K562 (cell line): Measurements from ENCODE around the gene GLTPD2. TPM values are rescaled to one million over a fixed set of nuclear protein-coding genes. Genes with fewer than 3 reads are reported as not detected.
A peak's percentile ranks its signal among the peaks of the same experiment; 100 is the strongest.

Experiments used
- CBFA2T2 ChIP-seq: fragments of 450-650 bp; conservative IDR thresholded peaks from 2 replicates; pipeline ENCODE4 v1.6.1; 2017; ENCODE audit warnings: mild to moderate bottlenecking
- CC2D1A ChIP-seq: fragments of 450-650 bp; IDR thresholded peaks from 2 replicates; pipeline ENCODE4 v1.6.1; 2017; ENCODE audit warnings: mild to moderate bottlenecking
- CTBP1 ChIP-seq: fragments of 450-650 bp; IDR thresholded peaks from 2 replicates; pipeline ENCODE4 v1.6.1; 2016; ENCODE audit warnings: borderline replicate concordance
- DEAF1 ChIP-seq: fragments of 450-650 bp; formaldehyde crosslinking; IDR thresholded peaks from 2 replicates; pipeline ENCODE4 v1.4.0; 2020; ENCODE audit warnings: mild to moderate bottlenecking, moderate library complexity
- EGR1 ChIP-seq: fragments of 450-650 bp; conservative IDR thresholded peaks from 2 replicates; pipeline ENCODE4 v1.6.1; 2017; ENCODE audit warnings: mild to moderate bottlenecking
- KAT2B ChIP-seq: IDR thresholded peaks from one replicate; pipeline ENCODE4 v1.6.1; 2012; ENCODE audit warnings: low read depth, mild to moderate bottlenecking, control low read depth, inconsistent platforms, low read length, moderate library complexity
- MTA1 ChIP-seq: fragments of 450-650 bp; IDR thresholded peaks from 2 replicates; pipeline ENCODE4 v1.6.1; 2017; ENCODE audit warnings: borderline replicate concordance
- MXI1 ChIP-seq: IDR thresholded peaks from 2 replicates; pipeline ENCODE4 v1.6.1; 2011; ENCODE audit warnings: low read depth, mild to moderate bottlenecking, improper control_type of control experiment, low read length
- PHF21A ChIP-seq: fragments of 450-650 bp; IDR thresholded peaks from 2 replicates; pipeline ENCODE4 v1.6.1; 2017; ENCODE audit warnings: low read depth, borderline replicate concordance
- PTBP1 ChIP-seq: fragments of 200-400 bp; formaldehyde crosslinking; IDR thresholded peaks from 2 replicates; pipeline ENCODE4 v1.6.1; 2017; ENCODE audit warnings: low read depth, low read length
- PTRF ChIP-seq: fragments of 450-650 bp; IDR thresholded peaks from 2 replicates; pipeline ENCODE4 v1.6.1; 2016; ENCODE audit warnings: mild to moderate bottlenecking, missing genetic modification characterization, missing compliant biosample characterization
- RCOR1 ChIP-seq, 2 experiments: IDR thresholded peaks; 2 replicates each; pipeline ENCODE4 v1.6.1; 2012; ENCODE audit warnings: low read depth in 2 of 2, low read length in 2 of 2, borderline replicate concordance in 1 of 2, improper control_type of control experiment in 1 of 2
- RNF2 ChIP-seq: sonication (generic); IDR thresholded peaks from 2 replicates; pipeline ENCODE4 v1.6.1; 2016
- SIN3A ChIP-seq, 2 experiments: fragments of 150-350 bp in 1 of 2; IDR thresholded peaks; 2 replicates each; pipeline ENCODE4 v1.6.1; 2011 to 2016; ENCODE audit warnings: borderline replicate concordance in 2 of 2, low read depth in 2 of 2, low read length in 2 of 2, mild to moderate bottlenecking in 2 of 2, moderate library complexity in 2 of 2; ENCODE audit not compliant: control insufficient read depth in 1 of 2
- SRSF9 ChIP-seq: fragments of 200-400 bp; formaldehyde crosslinking; IDR thresholded peaks from 2 replicates; pipeline ENCODE4 v1.6.1; 2017; ENCODE audit warnings: low read depth, low read length, borderline replicate concordance
- TAF9B ChIP-seq: fragments of 450-650 bp; IDR thresholded peaks from 2 replicates; pipeline ENCODE4 v1.6.1; 2018; ENCODE audit warnings: mild to moderate bottlenecking; ENCODE audit not compliant: partially characterized antibody
- TBP ChIP-seq: optimal IDR thresholded peaks from 2 replicates; pipeline ENCODE3; 2011; ENCODE audit warnings: low read depth, low read length, improper control_type of control experiment
- U2AF1 ChIP-seq: fragments of 200-400 bp; formaldehyde crosslinking; optimal IDR thresholded peaks from 2 replicates; pipeline ENCODE3; 2017; ENCODE audit warnings: mild to moderate bottlenecking, low read depth, low read length, moderate library complexity
- YBX1 ChIP-seq: fragments of 450-650 bp; IDR thresholded peaks from 2 replicates; pipeline ENCODE4 v1.7.1; 2016; ENCODE audit warnings: mild to moderate bottlenecking
- ZNF174 ChIP-seq: fragments of 250-450 bp; sonication (Bioruptor Pico); IDR thresholded peaks from 2 replicates; pipeline ENCODE4 v1.4.0; 2020; ENCODE audit warnings: mild to moderate bottlenecking
- ZNF395 ChIP-seq: fragments of 200-800 bp; sonication (Bioruptor generic); IDR thresholded peaks from 2 replicates; pipeline ENCODE4 v1.6.1; 2017; ENCODE audit warnings: missing genetic modification characterization, missing compliant biosample characterization
- ZNF445 ChIP-seq: fragments of 250-450 bp; sonication (Bioruptor Pico); IDR thresholded peaks from 2 replicates; pipeline ENCODE4 v1.4.0; 2020; ENCODE audit warnings: low read depth, mild to moderate bottlenecking, moderate library complexity
- ZNF785 ChIP-seq: fragments of 250-450 bp; sonication (Bioruptor Pico); IDR thresholded peaks from 2 replicates; pipeline ENCODE4 v1.4.0; 2020; ENCODE audit warnings: mild to moderate bottlenecking
- polyA plus RNA-seq, 8 experiments: library from polyadenylated mRNA; depleted of rRNA in 4 of 8; stranded (reverse) in 5 of 8; unstranded in 3 of 8; fragments of >200 nt; fragmentation: Nextera tagmentation in 2 of 8; fragmentation: Illumina TruSeq in 1 of 8; extraction: Ambion mirVana in 2 of 8; extraction: Trizol in 1 of 8; gene quantifications; 2 replicates each; pipeline versions ENCODE4 v1.2.1 to v1.2.3, GENCODE V29; 2011 to 2014; ENCODE audit warnings: inconsistent platforms in 1 of 8, missing spikeins in 1 of 8
- total RNA-seq, 7 experiments: library from RNA; depleted of rRNA in 6 of 7; stranded (reverse); fragments of >200 nt in 6 of 7; fragmentation: Illumina TruSeq in 2 of 7; extraction: Trizol in 2 of 7; gene quantifications; 2 replicates each; pipeline versions ENCODE4 v1.2.1 to v1.2.3, GENCODE V29; 2011 to 2021; ENCODE audit warnings: low replicate concordance in 1 of 7

The GLTPD2 gene
- total and polyA plus RNA-seq, 9 of the 15 experiments (the other 6 are each of a cell fraction or from before 2014, with no cell fraction given): not detected

GRCh38 chr17:4838309-4838785, 49.6 kb downstream of the GLTPD2 start (continued):
- TF ChIP-seq RCOR1 (IDR thresholded peaks at IDR 0.05; ENCODE audit: borderline replicate concordance in 1 of 2, low read depth in 2 of 2, low read length in 2 of 2) (peak in 1 of 2 experiments; percentile 61; a peak in 2 of 4 replicates), ZNF174 (CRISPR knock-in tag) (no peak), YBX1 (no peak), EGR1 (peak; percentile 70), MXI1 (no peak), CC2D1A (no peak), CTBP1 (peak; percentile 21; the same call in 1 of the 2 replicates), KAT2B (no peak), PHF21A (no peak), SRSF9 (no peak), CBFA2T2 (peak; percentile 74), ZNF395 (CRISPR knock-in tag) (no peak), MTA1 (no peak), PTBP1 (no peak), SIN3A (IDR thresholded peaks at IDR 0.05; ENCODE audit: borderline replicate concordance in 2 of 2, control insufficient read depth in 1 of 2, low read depth in 2 of 2, low read length in 2 of 2) (0 out of 4 replicates have a peak, but pooled peaks of 1 of the 2 experiments have one; percentile 41), ZNF785 (CRISPR knock-in tag) (no peak), TBP (peak; percentile 35), PTRF (tag) (no peak), DEAF1 (CRISPR knock-in tag) (no peak), U2AF1 (no peak), ZNF445 (CRISPR knock-in tag) (no peak), TAF9B (peak; percentile 32), RNF2 (no peak)
